ENCODE results near the gene PTPRG. TPM values are rescaled to one million over a fixed set of nuclear protein-coding genes. Genes with fewer than 3 reads are reported as not detected.

Gene PTPRG
- total and polyA plus RNA-seq, 4 donors: 3.6 to 35.6 (median 8.1) TPM

- no peak for TF ChIP-seq REST (IDR thresholded peaks at IDR 0.05)
- no peak for TF ChIP-seq YY1 (IDR thresholded peaks at IDR 0.05)
- TF ChIP-seq RAD21 (IDR thresholded peaks at IDR 0.05): no peak
- TF ChIP-seq GABPA (IDR thresholded peaks at IDR 0.05 in 1 of 2, conservative IDR thresholded peaks at IDR 0.05 in 1 of 2): no peak
- TF ChIP-seq HNF4G (IDR thresholded peaks at IDR 0.05): no peak
- no peak for TF ChIP-seq NR2F2 (IDR thresholded peaks at IDR 0.05)
- TF ChIP-seq MAX (IDR thresholded peaks at IDR 0.05): no peak
Observed at GRCh38 chr3:61649381-61650170, 88.2 kb downstream of the PTPRG start (continued).

DNA sequence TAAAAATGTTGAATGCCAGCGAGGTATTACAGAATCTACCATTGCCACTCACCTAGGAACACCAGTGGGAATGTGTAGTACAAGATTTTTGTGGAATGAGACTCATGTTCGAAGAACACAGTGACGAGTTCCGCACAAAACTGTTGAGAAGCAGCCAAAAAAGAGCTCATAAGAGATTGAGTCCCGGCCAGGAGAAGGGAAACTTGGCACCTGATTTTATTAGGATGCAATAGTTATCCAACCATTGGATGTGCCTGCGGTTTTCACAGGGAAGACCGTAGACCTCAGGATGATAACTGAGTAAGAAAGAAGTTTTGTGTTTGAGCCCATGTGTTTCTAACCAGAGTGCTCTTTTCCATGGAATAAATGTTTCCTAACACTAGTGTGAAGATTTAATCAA lies 88.9 kb downstream of the PTPRG start:
- H3K9ac ChIP-seq (ENCODE audit: low read depth in 1 of 2, low read length in 2 of 2): no peak overlapping the region
- H3K27ac ChIP-seq (ENCODE audit: low read depth in 1 of 2, low read length in 2 of 2): no peak overlapping the region
- no peaks in the 10 kb centered on the region for H3K27me3 ChIP-seq (ENCODE audit: control insufficient read depth in 4 of 4, insufficient read depth in 4 of 4, low read length in 3 of 4)
- peak in 1 of 2 donors; percentile 19 for TF ChIP-seq RAD21 (IDR thresholded peaks at IDR 0.05)
- TF ChIP-seq HNF4A (conservative IDR thresholded peaks at IDR 0.05): no peak
- no peak overlapping the region for H3K4me3 ChIP-seq (ENCODE audit: low read depth in 1 of 3, low read length in 3 of 3)
- peaks cover 0 to 5% (median 2%) of the 10 kb centered on the region in 4 donors for H3K9me3 ChIP-seq (ENCODE audit: control insufficient read depth in 4 of 4, low read length in 3 of 4)
- H3K4me1 ChIP-seq (ENCODE audit: control insufficient read depth in 4 of 4, insufficient read depth in 4 of 4, low read length in 3 of 4): peaks cover under 1 to 16% (median 3%) of the 10 kb centered on the region in 4 donors
- DNase-seq (ENCODE audit: low spot score): no peak
- WGBS: 29% methylated on average over 7 of the region's 7 CpGs
- no peaks in the 10 kb centered on the region for H3K36me3 ChIP-seq (ENCODE audit: control insufficient read depth in 4 of 4, insufficient read depth in 3 of 4, low read depth in 1 of 4, low read length in 3 of 4)

GRCh38 chr3:61650719-61651410 lies 89.5 kb downstream of the PTPRG start:
- Histone ChIP-seq H3K27me3 (ENCODE audit: control insufficient read depth in 4 of 4, insufficient read depth in 4 of 4, low read length in 3 of 4) (no peaks in the 10 kb centered on the region), H3K9ac (ENCODE audit: low read depth in 1 of 2, low read length in 2 of 2) (no peak overlapping the region), H3K4me1 (ENCODE audit: control insufficient read depth in 4 of 4, insufficient read depth in 4 of 4, low read length in 3 of 4) (peaks cover 0 to 10% (median 2%) of the 10 kb centered on the region in 4 donors), H3K4me3 (ENCODE audit: low read depth in 1 of 3, low read length in 3 of 3) (no peak overlapping the region), H3K9me3 (ENCODE audit: control insufficient read depth in 4 of 4, low read length in 3 of 4) (no peaks in the 10 kb centered on the region), H3K27ac (ENCODE audit: low read depth in 1 of 2, low read length in 2 of 2) (no peak overlapping the region), H3K36me3 (ENCODE audit: control insufficient read depth in 4 of 4, insufficient read depth in 3 of 4, low read depth in 1 of 4, low read length in 3 of 4) (no peaks in the 10 kb centered on the region)
- TF ChIP-seq RAD21 (IDR thresholded peaks at IDR 0.05) (no peak), YY1 (IDR thresholded peaks at IDR 0.05) (no peak), MAX (IDR thresholded peaks at IDR 0.05) (no peak), RXRA (IDR thresholded peaks at IDR 0.05) (no peak), ATF3 (IDR thresholded peaks at IDR 0.05) (no peak), FOXA2 (IDR thresholded peaks at IDR 0.05) (no peak), REST (IDR thresholded peaks at IDR 0.05) (no peak), GABPA (IDR thresholded peaks at IDR 0.05 in 1 of 2, conservative IDR thresholded peaks at IDR 0.05 in 1 of 2) (no peak)
- TF ChIP-seq, protein P1, sequence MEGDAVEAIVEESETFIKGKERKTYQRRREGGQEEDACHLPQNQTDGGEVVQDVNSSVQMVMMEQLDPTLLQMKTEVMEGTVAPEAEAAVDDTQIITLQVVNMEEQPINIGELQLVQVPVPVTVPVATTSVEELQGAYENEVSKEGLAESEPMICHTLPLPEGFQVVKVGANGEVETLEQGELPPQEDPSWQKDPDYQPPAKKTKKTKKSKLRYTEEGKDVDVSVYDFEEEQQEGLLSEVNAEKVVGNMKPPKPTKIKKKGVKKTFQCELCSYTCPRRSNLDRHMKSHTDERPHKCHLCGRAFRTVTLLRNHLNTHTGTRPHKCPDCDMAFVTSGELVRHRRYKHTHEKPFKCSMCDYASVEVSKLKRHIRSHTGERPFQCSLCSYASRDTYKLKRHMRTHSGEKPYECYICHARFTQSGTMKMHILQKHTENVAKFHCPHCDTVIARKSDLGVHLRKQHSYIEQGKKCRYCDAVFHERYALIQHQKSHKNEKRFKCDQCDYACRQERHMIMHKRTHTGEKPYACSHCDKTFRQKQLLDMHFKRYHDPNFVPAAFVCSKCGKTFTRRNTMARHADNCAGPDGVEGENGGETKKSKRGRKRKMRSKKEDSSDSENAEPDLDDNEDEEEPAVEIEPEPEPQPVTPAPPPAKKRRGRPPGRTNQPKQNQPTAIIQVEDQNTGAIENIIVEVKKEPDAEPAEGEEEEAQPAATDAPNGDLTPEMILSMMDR (IDR thresholded peaks at IDR 0.05; ENCODE audit: low read depth, low read length, missing input control): no peak
- no peak for DNase-seq (ENCODE audit: low spot score)
- 62% methylated on average over 4 of the region's 4 CpGs for WGBS

All from liver (tissue), 9 donors.